ENCODE results near the gene LEMD1.

The LEMD1 gene

GRCh38 chr1:205451202-205451601 lies 29.3 kb upstream of the LEMD1 start:
- no peak overlapping the region for H3K4me3 Mint-ChIP-seq
- H3K27ac Mint-ChIP-seq: no peak overlapping the region
- intact Hi-C loops (cut with micrococcal nuclease): no loop called here
- peaks cover 5% of the 10 kb centered on the region for H3K4me1 Mint-ChIP-seq (ENCODE audit: low read depth)
- H3K36me3 Mint-ChIP-seq (ENCODE audit: low read depth): no peaks in the 10 kb centered on the region
- H3K9me3 Mint-ChIP-seq: no peaks in the 10 kb centered on the region
- peaks cover 81% of the 10 kb centered on the region for H3K27me3 Mint-ChIP-seq

- Mint-ChIP-seq H3K9me3 (no peaks in the 10 kb centered on the region), H3K4me3 (no peak overlapping the region), H3K27ac (no peak overlapping the region), H3K36me3 (ENCODE audit: low read depth) (no peaks in the 10 kb centered on the region), H3K27me3 (peaks cover 81% of the 10 kb centered on the region), H3K4me1 (ENCODE audit: low read depth) (no peaks in the 10 kb centered on the region)
- intact Hi-C loops (cut with micrococcal nuclease): no loop called here
These were observed 28.6 kb upstream of the LEMD1 start for GRCh38 chr1:205450448-205450847.

GRCh38 chr1:205449750-205450443 lies 28.0 kb upstream of the LEMD1 start:
- no peaks in the 10 kb centered on the region for H3K9me3 Mint-ChIP-seq
- H3K4me1 Mint-ChIP-seq (ENCODE audit: low read depth): no peaks in the 10 kb centered on the region
- H3K4me3 Mint-ChIP-seq: no peak overlapping the region
- intact Hi-C loops (cut with micrococcal nuclease): no loop called here
- no peaks in the 10 kb centered on the region for H3K36me3 Mint-ChIP-seq (ENCODE audit: low read depth)
- no peak overlapping the region for H3K27ac Mint-ChIP-seq
- H3K27me3 Mint-ChIP-seq: peaks cover 81% of the 10 kb centered on the region

DNA sequence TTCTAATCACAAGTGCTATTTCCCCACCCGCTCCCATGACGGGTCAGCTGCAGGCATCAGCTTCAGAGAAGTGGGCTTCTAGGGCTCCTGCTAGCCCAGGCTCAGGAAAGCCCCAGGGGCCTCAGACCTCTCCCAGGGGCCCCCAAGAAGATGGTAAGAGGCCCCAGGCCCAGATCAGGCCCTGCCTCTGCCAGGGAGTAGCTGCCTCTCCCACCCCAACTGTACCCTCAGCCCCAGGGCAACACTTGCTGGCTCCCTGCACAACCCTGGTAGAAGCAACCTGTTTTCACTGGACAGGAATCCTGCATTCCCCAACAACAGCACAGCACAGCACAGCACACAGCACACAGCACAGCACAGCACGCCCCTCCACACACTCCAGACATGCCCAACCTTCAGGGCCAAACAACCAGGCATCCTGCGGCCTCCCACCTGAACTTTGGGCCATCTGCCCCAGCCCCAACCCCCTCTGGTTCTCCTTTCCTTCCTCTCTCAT lies 27.4 kb upstream of the LEMD1 start:
- Mint-ChIP-seq H3K9me3 (no peaks in the 10 kb centered on the region), H3K27me3 (peaks cover 81% of the 10 kb centered on the region), H3K4me3 (no peak overlapping the region), H3K27ac (no peak overlapping the region), H3K4me1 (ENCODE audit: low read depth) (no peaks in the 10 kb centered on the region), H3K36me3 (ENCODE audit: low read depth) (no peaks in the 10 kb centered on the region)
- intact Hi-C loops (cut with micrococcal nuclease): no loop called here

GRCh38 chr1:205448540-205449253 lies 26.8 kb upstream of the LEMD1 start:
- Mint-ChIP-seq H3K4me3 (no peak overlapping the region), H3K9me3 (no peaks in the 10 kb centered on the region), H3K27me3 (peaks cover 81% of the 10 kb centered on the region), H3K27ac (no peak overlapping the region), H3K4me1 (ENCODE audit: low read depth) (no peaks in the 10 kb centered on the region), H3K36me3 (ENCODE audit: low read depth) (no peaks in the 10 kb centered on the region)
- intact Hi-C loops (cut with micrococcal nuclease): no loop called here

- H3K27me3 Mint-ChIP-seq: peaks cover 80% of the 10 kb centered on the region
These were observed 25.8 kb upstream of the LEMD1 start for GRCh38 chr1:205447457-205448341.

DNA sequence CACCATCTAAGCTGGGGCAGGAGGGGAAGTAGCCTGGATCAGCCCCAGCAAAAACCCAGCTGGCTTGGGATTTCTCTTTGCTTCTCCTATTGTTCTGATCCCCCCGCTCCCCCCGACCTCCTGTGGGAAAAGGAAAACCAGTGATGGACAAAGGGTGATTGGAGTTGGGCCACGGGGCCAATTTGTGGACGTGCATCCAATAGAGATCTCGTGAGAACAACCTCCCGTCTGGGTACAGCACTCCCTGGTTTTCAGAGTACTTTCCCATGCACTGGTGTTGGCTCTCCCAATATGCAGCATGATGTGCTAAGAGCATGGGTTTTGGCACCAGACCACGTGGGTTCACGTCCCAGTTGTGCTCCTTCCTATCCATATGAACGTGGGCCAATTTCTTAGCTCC lies 25.0 kb upstream of the LEMD1 start:
- H3K4me1 Mint-ChIP-seq (ENCODE audit: low read depth): peaks cover 4% of the 10 kb centered on the region
- peaks cover 77% of the 10 kb centered on the region for H3K27me3 Mint-ChIP-seq
- H3K4me3 Mint-ChIP-seq: no peak overlapping the region
- H3K9me3 Mint-ChIP-seq: no peaks in the 10 kb centered on the region
- intact Hi-C loops (cut with micrococcal nuclease): no loop called here
- no peak overlapping the region for H3K27ac Mint-ChIP-seq
- no peaks in the 10 kb centered on the region for H3K36me3 Mint-ChIP-seq (ENCODE audit: low read depth)

More at GRCh38 chr1:205447457-205448341, 25.8 kb upstream of the LEMD1 start:
- Mint-ChIP-seq H3K9me3 (no peaks in the 10 kb centered on the region), H3K27ac (no peak overlapping the region), H3K4me1 (ENCODE audit: low read depth) (no peaks in the 10 kb centered on the region), H3K36me3 (ENCODE audit: low read depth) (no peaks in the 10 kb centered on the region), H3K4me3 (no peak overlapping the region)
- intact Hi-C loops (cut with micrococcal nuclease): no loop called here

DNA sequence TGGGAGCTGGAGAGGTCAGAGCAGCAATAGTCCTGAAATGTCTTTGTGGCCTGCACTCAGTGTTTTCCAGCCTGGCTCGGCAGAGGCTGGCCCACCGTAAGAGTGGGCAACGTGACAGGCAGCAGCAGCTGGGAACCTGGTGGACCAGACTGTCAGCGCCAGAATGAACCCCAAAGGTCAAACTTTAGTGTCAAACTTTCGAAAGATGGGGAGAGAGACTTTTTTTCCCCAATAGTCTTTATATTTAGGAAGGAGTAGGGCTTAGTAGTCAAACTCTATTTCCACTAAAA lies 23.7 kb upstream of the LEMD1 start:
- Mint-ChIP-seq H3K27ac (no peak overlapping the region), H3K36me3 (ENCODE audit: low read depth) (no peaks in the 10 kb centered on the region), H3K9me3 (no peaks in the 10 kb centered on the region), H3K4me3 (no peak overlapping the region), H3K27me3 (peaks cover 74% of the 10 kb centered on the region), H3K4me1 (ENCODE audit: low read depth) (peaks cover 16% of the 10 kb centered on the region)
- intact Hi-C loops (cut with micrococcal nuclease): no loop called here

DNA sequence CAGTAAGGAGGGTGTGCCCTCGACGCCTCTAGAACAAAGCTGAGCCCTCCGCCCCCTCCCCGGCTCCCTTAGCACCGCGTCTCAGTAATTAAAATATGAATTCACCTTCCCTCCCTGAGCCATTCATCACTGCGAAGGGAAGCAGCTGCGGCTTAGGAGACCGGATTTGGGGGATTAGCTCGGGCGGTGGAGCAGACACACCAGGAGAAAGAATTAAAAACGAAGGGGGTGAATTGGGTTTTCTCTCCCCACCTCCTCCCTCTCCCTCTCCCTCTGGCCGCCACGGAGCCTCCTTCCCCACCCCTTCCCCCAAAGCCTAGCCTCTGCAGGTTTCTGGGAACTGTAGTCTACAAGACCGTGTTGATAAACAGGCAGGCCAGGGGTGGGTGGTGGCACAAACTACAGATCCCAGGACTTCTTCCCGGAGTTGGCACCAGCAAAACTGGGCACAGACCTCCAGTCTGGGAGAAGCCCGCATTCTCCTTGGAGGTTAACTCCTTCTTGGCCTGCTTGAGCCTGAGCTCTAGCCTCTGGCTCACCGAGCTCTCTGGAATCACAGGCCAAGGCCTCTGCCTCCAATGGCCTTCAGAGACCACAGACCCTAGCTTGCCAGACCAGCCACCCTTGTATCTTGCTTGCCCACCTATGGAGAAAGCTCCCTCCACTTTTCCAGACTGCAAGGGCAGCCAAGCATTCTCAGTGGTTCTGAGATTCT lies 23.2 kb upstream of the LEMD1 start:
- no peak overlapping the region for H3K4me3 Mint-ChIP-seq
- no peaks in the 10 kb centered on the region for H3K36me3 Mint-ChIP-seq (ENCODE audit: low read depth)
- no peak overlapping the region for H3K27ac Mint-ChIP-seq
- H3K9me3 Mint-ChIP-seq: no peaks in the 10 kb centered on the region
- intact Hi-C loops (cut with micrococcal nuclease): no loop called here
- peaks cover 21% of the 10 kb centered on the region for H3K4me1 Mint-ChIP-seq (ENCODE audit: low read depth)
- peaks cover 74% of the 10 kb centered on the region for H3K27me3 Mint-ChIP-seq

DNA sequence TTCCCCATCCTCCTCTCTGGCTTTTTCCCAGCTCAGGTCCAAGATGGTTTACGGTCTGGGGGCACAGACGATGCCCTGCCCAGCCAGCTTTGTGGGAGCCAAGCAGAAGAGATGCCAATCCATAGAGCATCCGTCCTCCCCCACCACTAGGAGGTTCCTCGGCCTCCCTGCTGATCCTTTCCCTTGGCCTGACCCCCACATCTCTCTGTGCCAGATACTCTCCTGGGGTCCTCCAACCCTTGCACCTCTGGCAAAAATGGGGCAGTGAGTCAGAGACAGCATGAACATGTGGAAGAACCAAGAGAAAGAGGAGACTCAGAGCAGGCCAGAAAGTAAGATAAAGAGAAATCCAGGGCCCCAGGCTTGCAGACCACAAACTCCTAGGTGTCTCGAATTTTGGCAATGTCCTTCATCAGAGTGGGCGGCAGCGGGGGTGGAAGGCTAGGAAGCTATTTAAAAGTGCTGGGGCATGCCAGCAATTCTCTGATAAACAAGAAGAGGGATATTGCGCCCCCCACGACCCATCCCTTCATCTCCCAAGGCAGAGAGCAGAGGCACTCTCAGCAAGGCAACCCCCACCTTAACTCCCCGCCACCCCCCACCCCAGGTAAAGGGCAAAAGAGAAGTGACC lies 22.6 kb upstream of the LEMD1 start:
- no peak overlapping the region for H3K4me3 Mint-ChIP-seq
- intact Hi-C loops (cut with micrococcal nuclease): no loop called here
- H3K27ac Mint-ChIP-seq: no peak overlapping the region
- no peaks in the 10 kb centered on the region for H3K9me3 Mint-ChIP-seq
- H3K4me1 Mint-ChIP-seq (ENCODE audit: low read depth): peaks cover 21% of the 10 kb centered on the region
- H3K27me3 Mint-ChIP-seq: peaks cover 76% of the 10 kb centered on the region
- H3K36me3 Mint-ChIP-seq (ENCODE audit: low read depth): no peaks in the 10 kb centered on the region

DNA sequence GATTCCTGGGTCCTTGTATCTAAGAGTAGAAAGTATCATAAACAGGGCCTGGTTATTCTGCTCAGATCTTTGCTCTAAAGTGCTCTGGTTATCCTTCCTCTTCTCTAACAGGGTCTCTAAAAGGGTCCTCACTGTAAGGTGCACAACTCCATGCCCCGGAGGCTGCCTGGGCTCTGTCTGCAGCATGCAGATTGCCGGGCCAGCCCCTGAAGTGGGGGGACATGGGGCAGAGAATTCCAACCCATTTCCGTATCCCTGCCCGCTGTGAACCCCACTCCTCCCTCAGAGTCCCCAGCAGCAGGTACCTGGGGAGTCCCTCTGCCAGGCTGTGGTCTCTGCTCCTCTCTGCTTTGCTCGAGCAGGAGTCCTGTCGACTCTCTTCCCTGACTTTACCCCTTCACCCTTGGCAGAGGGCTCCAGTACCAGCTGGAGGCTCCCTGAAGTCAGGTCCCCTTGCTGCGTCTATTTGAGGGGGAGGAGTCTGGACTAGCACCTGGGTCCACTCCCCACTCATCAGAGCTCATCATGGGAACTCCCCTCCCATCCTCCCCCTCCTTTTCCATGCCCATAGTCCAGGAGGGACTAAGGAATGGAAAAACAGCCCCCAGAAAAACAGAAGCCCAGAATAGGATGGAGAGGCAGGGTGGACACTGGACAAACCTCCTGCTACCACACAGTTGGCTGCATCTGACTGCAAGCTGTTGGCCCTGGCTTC lies 21.9 kb upstream of the LEMD1 start:
- Mint-ChIP-seq H3K27ac (no peak overlapping the region), H3K4me1 (ENCODE audit: low read depth) (peaks cover 24% of the 10 kb centered on the region), H3K4me3 (no peak overlapping the region), H3K27me3 (peaks cover 79% of the 10 kb centered on the region), H3K36me3 (ENCODE audit: low read depth) (no peaks in the 10 kb centered on the region), H3K9me3 (no peaks in the 10 kb centered on the region)
- intact Hi-C loops (cut with micrococcal nuclease): no loop called here

DNA sequence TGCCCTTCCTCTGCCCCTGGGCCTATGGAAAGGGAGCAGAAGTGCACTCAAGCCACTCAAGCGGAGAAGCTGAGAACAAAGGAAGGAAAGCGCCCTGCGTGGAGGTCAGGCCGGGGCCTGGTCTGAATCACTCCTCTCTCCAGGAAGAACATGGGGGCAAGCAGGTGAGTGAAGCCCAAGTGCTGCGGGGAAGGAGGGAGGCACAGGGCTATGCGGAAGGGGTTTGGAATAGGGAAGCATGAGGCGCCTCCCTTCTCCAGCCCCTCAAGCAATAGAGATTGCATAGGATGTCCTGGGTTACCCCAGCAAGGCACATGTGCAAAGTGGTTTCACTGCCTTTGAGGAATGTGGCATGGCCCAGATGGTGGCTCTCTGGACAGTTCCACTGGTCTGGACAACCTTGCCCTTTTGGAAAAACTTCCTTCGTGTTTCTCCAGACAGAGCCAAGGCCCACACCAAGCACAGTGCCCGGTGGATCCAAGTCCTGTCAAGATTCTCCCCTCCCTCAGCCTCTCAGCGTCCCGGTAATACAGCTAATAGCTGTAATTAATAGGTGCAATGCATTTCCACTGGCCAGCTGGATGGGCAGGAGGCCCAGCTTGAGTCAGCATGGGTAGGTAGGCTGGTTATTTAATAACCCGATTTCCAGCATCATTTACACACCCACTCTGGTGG lies 20.3 kb upstream of the LEMD1 start:
- Mint-ChIP-seq H3K27ac (no peak overlapping the region), H3K36me3 (ENCODE audit: low read depth) (no peaks in the 10 kb centered on the region), H3K4me1 (ENCODE audit: low read depth) (peaks cover 30% of the 10 kb centered on the region), H3K4me3 (no peak overlapping the region), H3K9me3 (no peaks in the 10 kb centered on the region), H3K27me3 (peaks cover 76% of the 10 kb centered on the region)
- intact Hi-C loops (cut with micrococcal nuclease): no loop called here

Data from dendritic cell treated with granulocyte-macrophage colony-stimulating factor and Interleukin-4, amounts not matched to agents 40 ng/mL and 50 ng/mL, for 4 days (primary cell).